ENCODE measurements around the gene KLHL26. TPM values are rescaled to one million over a fixed set of nuclear protein-coding genes. Genes with fewer than 3 reads are reported as not detected.
A peak's percentile ranks its signal among the peaks of the same experiment; 100 is the strongest.

Gene KLHL26
- total RNA-seq, 1 experiment from 2014 or later = 17.1 TPM

DNA sequence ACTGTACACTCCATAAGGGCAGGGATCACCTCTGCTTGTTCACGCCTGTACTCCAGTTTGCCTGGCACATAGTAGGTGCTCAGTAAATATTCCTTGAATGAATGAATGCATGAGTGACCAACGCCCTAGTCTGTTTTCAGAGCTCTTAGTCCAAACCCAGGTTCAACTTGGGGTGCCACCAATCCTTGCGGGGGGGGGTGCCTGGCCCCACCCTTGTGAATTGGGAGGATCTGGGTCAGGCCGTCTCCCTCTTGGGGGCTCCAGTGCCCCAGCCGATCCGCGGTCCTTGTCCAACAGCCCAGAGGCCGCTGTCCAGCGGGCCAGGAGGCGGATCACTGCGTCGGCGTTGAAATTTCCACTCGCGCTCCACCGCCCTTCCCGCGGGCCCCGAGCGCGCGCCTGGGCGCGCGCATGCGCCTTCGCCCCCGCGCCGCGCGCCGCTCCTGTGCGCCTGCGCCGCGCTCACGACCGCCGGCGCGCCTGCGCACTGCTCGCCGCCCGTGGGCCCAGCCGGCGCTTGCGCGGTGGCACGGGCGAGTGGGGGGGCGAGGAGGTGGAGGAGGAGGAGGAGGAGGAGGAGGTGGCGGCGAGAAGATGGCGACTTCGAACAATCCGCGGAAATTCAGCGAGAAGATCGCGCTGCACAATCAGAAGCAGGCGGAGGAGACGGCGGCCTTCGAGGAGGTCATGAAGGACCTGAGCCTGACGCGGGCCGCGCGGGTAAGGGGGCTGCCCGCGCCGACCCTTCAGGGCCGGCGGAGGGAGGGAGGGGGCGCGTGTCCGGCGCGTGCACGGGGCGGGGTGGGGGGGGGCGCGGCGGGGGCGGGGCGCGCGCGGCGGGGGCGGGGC, 46.5 kb downstream of the KLHL26 start, which contains the start of gene CRTC1:
Gene CRTC1 (plus strand): TSS at position 572 of the 849 bp plus-strand sequence. CDS start 23 bp downstream, at position 595.
- Histone ChIP-seq H3K9me3 (ENCODE audit: control insufficient read depth in 1 of 2, insufficient read depth in 1 of 2, low read depth in 1 of 2, low read length in 2 of 2) (no peaks in the 10 kb centered on the region), H3K27ac (ENCODE audit: low read depth, low read length) (peak within 1 kb of the TSS; percentile 71), H3K9ac (ENCODE audit: low read length) (peak within 1 kb of the TSS; percentile 63), H3K36me3 (ENCODE audit: control insufficient read depth in 1 of 2, insufficient read depth in 2 of 2, low read length in 2 of 2) (no peaks in the 10 kb centered on the region), H3K27me3 (ENCODE audit: insufficient read depth, low read length) (no peaks in the 10 kb centered on the region), H3K79me2 (ENCODE audit: insufficient read depth, low read length) (peaks cover 16% of the 10 kb centered on the region), H3K9me2 (ENCODE audit: insufficient read depth) (no peaks in the 10 kb centered on the region), H4K20me1 (ENCODE audit: insufficient read depth) (no peaks in the 10 kb centered on the region), H3K4me2 (ENCODE audit: low read length) (peak within 1 kb of the TSS; percentile 81), H3K4me1 (ENCODE audit: control insufficient read depth in 1 of 2, insufficient read depth in 2 of 2, low read length in 2 of 2) (peaks cover 17 to 29% of the 10 kb centered on the region in 2 experiments), H2AFZ (ENCODE audit: low read depth, low read length, poor library complexity, severe bottlenecking) (no peak within 1 kb of the TSS), H3K4me3 (replicated peaks in 1 of 2; ENCODE audit: low read depth in 1 of 2, low read length in 2 of 2) (peak within 1 kb of the TSS; percentile 60)
- intact Hi-C loops (cut with micrococcal nuclease) = no loop called here
- RAD21 ChIA-PET (ENCODE audit: low non-redundant PET in 1 of 2, low total read pairs in 2 of 2, uncharacterized antibody in 2 of 2, unreplicated experiment in 2 of 2) = interaction anchor here in 1 of 2 experiments (0.6 kb wide), 1 partner anchor 79 kb away, joined by 4 read pairs; no protein-coding TSS in a partner anchor
- BruUV-seq (replicated peaks) = TSS peak; percentile 85
- CTCF ChIA-PET = no interaction called here
- TF ChIP-seq EGR1 (IDR thresholded peaks at IDR 0.05; ENCODE audit: low read depth) = peak; percentile 65
- peak; percentile 72 for TF ChIP-seq YY1 (IDR thresholded peaks at IDR 0.05; ENCODE audit: extremely low read depth, insufficient replicate concordance, low read depth, low read length)
- no peak for TF ChIP-seq EZH2phosphoT487 (IDR thresholded peaks at IDR 0.05; ENCODE audit: borderline replicate concordance)
- peak; percentile 72; the same call in 1 of the 2 replicates for TF ChIP-seq POLR2AphosphoS5 (IDR thresholded peaks at IDR 0.05; ENCODE audit: low read depth, low read length)
- peak; percentile 54 for TF ChIP-seq POLR2A (IDR thresholded peaks at IDR 0.05; ENCODE audit: borderline replicate concordance, extremely low read depth, insufficient read depth, insufficient read length)
- TF ChIP-seq CEBPB (IDR thresholded peaks at IDR 0.05; ENCODE audit: low read depth) = no peak
- POLR2A ChIA-PET = interaction anchor here (0.7 kb wide), 1 partner anchor 81 kb away, joined by 3 read pairs; no protein-coding TSS in a partner anchor
- DNase-seq (ENCODE audit: low read depth, low spot score) = peak; percentile 65
- peak; percentile 84 for ATAC-seq

- no peak overlapping the region for H2AFZ ChIP-seq (ENCODE audit: low read depth, low read length, poor library complexity, severe bottlenecking)
- peaks cover 11 to 31% of the 10 kb centered on the region in 2 experiments for H3K4me1 ChIP-seq (ENCODE audit: control insufficient read depth in 1 of 2, insufficient read depth in 2 of 2, low read length in 2 of 2)
- peak overlapping the region; percentile 60 for H3K4me3 ChIP-seq (replicated peaks in 1 of 2; ENCODE audit: low read depth in 1 of 2, low read length in 2 of 2)
- H3K4me2 ChIP-seq (ENCODE audit: low read length) = peak overlapping the region; percentile 81
- TF ChIP-seq JUND (IDR thresholded peaks at IDR 0.05) (no peak), YY1 (IDR thresholded peaks at IDR 0.05; ENCODE audit: extremely low read depth, insufficient replicate concordance, low read depth, low read length) (no peak), POLR2AphosphoS5 (IDR thresholded peaks at IDR 0.05; ENCODE audit: low read depth, low read length) (no peak), SRF (IDR thresholded peaks at IDR 0.05; ENCODE audit: low read depth) (no peak)
- CTCF ChIA-PET = interaction anchor here (1.3 kb wide), 1 partner anchor 94 kb away, joined by 3 read pairs; no protein-coding TSS in a partner anchor
- no peaks in the 10 kb centered on the region for H3K27me3 ChIP-seq (ENCODE audit: insufficient read depth, low read length)
- intact Hi-C loops (cut with micrococcal nuclease) = no loop called here
- peaks cover 16% of the 10 kb centered on the region for H3K79me2 ChIP-seq (ENCODE audit: insufficient read depth, low read length)
- POLR2A ChIA-PET = no interaction called here
- H3K9me2 ChIP-seq (ENCODE audit: insufficient read depth) = no peaks in the 10 kb centered on the region
- ATAC-seq (peak; percentile 34), DNase-seq (ENCODE audit: low read depth, low spot score) (no peak)
- BruUV-seq (replicated peaks) = no TSS peak
- H3K9me3 ChIP-seq (ENCODE audit: control insufficient read depth in 1 of 2, insufficient read depth in 1 of 2, low read depth in 1 of 2, low read length in 2 of 2) = no peaks in the 10 kb centered on the region
- H3K9ac ChIP-seq (ENCODE audit: low read length) = peak overlapping the region; percentile 57
- no peaks in the 10 kb centered on the region for H3K36me3 ChIP-seq (ENCODE audit: control insufficient read depth in 1 of 2, insufficient read depth in 2 of 2, low read length in 2 of 2)
- H3K27ac ChIP-seq (ENCODE audit: low read depth, low read length) = no peak overlapping the region; the same call in 1 of the 2 replicates
- RAD21 ChIA-PET (ENCODE audit: low non-redundant PET in 1 of 2, low total read pairs in 2 of 2, uncharacterized antibody in 2 of 2, unreplicated experiment in 2 of 2) = no interaction called here
- H4K20me1 ChIP-seq (ENCODE audit: insufficient read depth) = no peaks in the 10 kb centered on the region
Observed at GRCh38 chr19:18683958-18684641, 47.3 kb downstream of the KLHL26 start.

Data from HCT116 (cell line).